Panc1 (cell line): Measurements from ENCODE around the gene BRME1. TPM values are rescaled to one million over a fixed set of nuclear protein-coding genes. Genes with fewer than 3 reads are reported as not detected.
A peak's percentile ranks its signal among the peaks of the same experiment; 100 is the strongest.

Source experiments
- ATAC-seq: fragments of 200-7000 bp; cut with Tn5 transposase; 2 replicates; pipeline ENCODE4 v1.9.1; 2020; ENCODE audit warnings: mild to moderate bottlenecking, moderate library complexity
- BruUV-seq: library from RNA; stranded (reverse); fragments of 400-500 nt; replicated peaks from 2 replicates; lab custom pipeline; 2021; lab: Mats Ljungman, UMichigan
- CTCF ChIA-PET: fragments of 300-600 bp; sonication (Branson Sonifier 250); formaldehyde crosslinking; loops from one replicate; lab custom pipeline; 2022; ENCODE audit warnings: antibody characterized with exemption; lab: Charles Lee
- POLR2A ChIA-PET: fragments of 300-600 bp; sonication (Branson Sonifier 250); formaldehyde crosslinking; loops from one replicate; lab custom pipeline; 2022; ENCODE audit warnings: antibody characterized with exemption; lab: Charles Lee
- DNase-seq: peaks from one replicate; pipeline ENCODE4 v3.0.0-alpha.2; 2010; ENCODE audit warnings: low read depth, low spot score
- H3K27ac ChIP-seq: 2 replicates; pipeline ENCODE4 v1.5.1; 2011; ENCODE audit warnings: mild to moderate bottlenecking, low read length, inconsistent platforms
- H3K27me3 ChIP-seq: fragments of 200-500 bp; sonication (Bioruptor generic); 2 replicates; pipeline ENCODE4 v1.6.0; 2014; ENCODE audit warnings: low read length, inconsistent platforms; ENCODE audit not compliant: control insufficient read depth, insufficient read depth
- H3K36me3 ChIP-seq: fragments of 200-500 bp; sonication (Bioruptor generic); 2 replicates; pipeline ENCODE4 v1.5.1; 2014; ENCODE audit warnings: inconsistent platforms, mild to moderate bottlenecking, low read length, moderate library complexity; ENCODE audit not compliant: control insufficient read depth, insufficient read depth
- H3K4me1 ChIP-seq: 2 replicates; pipeline ENCODE4 v1.5.1; 2011; ENCODE audit warnings: inconsistent platforms, mild to moderate bottlenecking, low read length, moderate library complexity; ENCODE audit not compliant: control insufficient read depth, insufficient read depth
- H3K4me3 ChIP-seq, 2 experiments: 2 replicates each; pipeline ENCODE4 v1.5.1; 2011 to 2012; ENCODE audit warnings: low read depth in 2 of 2, low read length in 2 of 2, mild to moderate bottlenecking in 2 of 2, inconsistent platforms in 1 of 2, moderate library complexity in 1 of 2
- H3K9me3 ChIP-seq: fragments of 200-500 bp; sonication (Bioruptor generic); 2 replicates; pipeline ENCODE4 v1.5.1; 2014; ENCODE audit warnings: low read depth, mild to moderate bottlenecking, inconsistent platforms, low read length, moderate library complexity; ENCODE audit not compliant: control insufficient read depth, insufficient read depth
- CTCF ChIP-seq: fragments of 450-650 bp; IDR thresholded peaks from 2 replicates; pipeline ENCODE4 v1.5.1; 2017; ENCODE audit warnings: mild to moderate bottlenecking
- POLR2AphosphoS5 ChIP-seq: IDR thresholded peaks from 2 replicates; pipeline ENCODE4 v1.6.1; 2012; ENCODE audit warnings: mild to moderate bottlenecking, low read depth, low read length, moderate library complexity
- REST ChIP-seq, 2 experiments: IDR thresholded peaks; 2 replicates each; pipeline ENCODE4 v1.6.1; 2011 to 2012; ENCODE audit warnings: low read depth in 2 of 2, control low read depth in 1 of 2, low read length in 1 of 2, mild to moderate bottlenecking in 1 of 2, moderate library complexity in 1 of 2; ENCODE audit not compliant: insufficient read depth in 1 of 2
- SIN3A ChIP-seq: IDR thresholded peaks from 2 replicates; pipeline ENCODE4 v1.6.1; 2012; ENCODE audit warnings: low read depth, mild to moderate bottlenecking, low read length, moderate library complexity, borderline replicate concordance; ENCODE audit not compliant: insufficient read depth
- TCF7L2 ChIP-seq: IDR thresholded peaks from 2 replicates; pipeline ENCODE4 v1.6.1; 2011; ENCODE audit warnings: mild to moderate bottlenecking, low read depth, low read length, inconsistent platforms
- in situ Hi-C: cut with HindIII; loops from 2 replicates; pipeline ENCODE4 v1.10.0; 2016; ENCODE audit warnings: low sequenced_read_pairs, low pct_unique_long_range_greater_than_20kb
- intact Hi-C: fragments of 100-400 bp; cut with micrococcal nuclease; formaldehyde crosslinking; loops from one replicate; pipeline ENCODE4 v1.10.0; 2022; ENCODE audit not compliant: unreplicated experiment
- total RNA-seq: library from RNA; stranded (reverse); gene quantifications from one replicate; pipeline ENCODE4 v1.2.1, GENCODE V29; 2021; ENCODE audit not compliant: unreplicated experiment

The BRME1 gene
- total RNA-seq, 1 experiment from 2014 or later, result 6.5 TPM

GRCh38 chr19:13864046-13864666 lies 41.8 kb downstream of the BRME1 start:
- no peak for DNase-seq
- in situ Hi-C loops, result no loop called here
- Histone ChIP-seq H3K27ac (no peak overlapping the region), H3K36me3 (no peaks in the 10 kb centered on the region), H3K27me3 (no peaks in the 10 kb centered on the region), H3K4me3 (0 out of 4 replicates have a peak overlapping the region, but pooled peaks of 1 of the 2 experiments have one; percentile 14), H3K9me3 (no peaks in the 10 kb centered on the region), H3K4me1 (peaks cover 12% of the 10 kb centered on the region)
- BruUV-seq, result no TSS peak
- CTCF ChIA-PET, result interaction anchor here (2.4 kb wide), 1 partner anchor 28 kb away, joined by 13 read pairs; no protein-coding TSS in a partner anchor
- POLR2A ChIA-PET, result no interaction called here
- TF ChIP-seq REST (IDR thresholded peaks at IDR 0.05; ENCODE audit: insufficient read depth in 1 of 2, low read depth in 2 of 2, low read length in 1 of 2) (no peak), POLR2AphosphoS5 (no peak), TCF7L2 (no peak), SIN3A (no peak), CTCF (no peak)
- ATAC-seq, result 0 out of 2 replicates have a peak, but pooled peaks have one; percentile 7
- intact Hi-C loops, result loop anchor here (5.0 kb wide), 1 partner anchor 77 kb away; no protein-coding TSS in a partner anchor

GRCh38 chr19:13861714-13862531 lies 44.0 kb downstream of the BRME1 start:
- H3K4me1 ChIP-seq, result peaks cover 12% of the 10 kb centered on the region
- intact Hi-C loops (loop anchor here (2.0 to 5.0 kb wide), 2 partner anchors 29 to 75 kb away; no protein-coding TSS in a partner anchor), in situ Hi-C loops (no loop called here)
- H3K36me3 ChIP-seq, result no peaks in the 10 kb centered on the region
- H3K9me3 ChIP-seq, result no peaks in the 10 kb centered on the region
- peak; percentile 91 for ATAC-seq
- no peak for TF ChIP-seq REST (IDR thresholded peaks at IDR 0.05; ENCODE audit: insufficient read depth in 1 of 2, low read depth in 2 of 2, low read length in 1 of 2)
- peak; percentile 94 for TF ChIP-seq CTCF
- TF ChIP-seq SIN3A, result no peak
- TF ChIP-seq POLR2AphosphoS5, result peak; percentile 48; the same call in 1 of the 2 replicates
- no peak for TF ChIP-seq TCF7L2
- DNase-seq, result no peak
- no peaks in the 10 kb centered on the region for H3K27me3 ChIP-seq
- H3K4me3 ChIP-seq, result peak overlapping the region; percentile 31 to 50
- BruUV-seq, result no TSS peak
- POLR2A ChIA-PET, result interaction anchor here (0.5 to 1.0 kb wide), 8 partner anchors 16 to 139 kb away, joined by 3 to 9 read pairs (median 6); no protein-coding TSS in a partner anchor
- peak overlapping the region; percentile 91 for H3K27ac ChIP-seq
- CTCF ChIA-PET, result interaction anchor here (0.5 to 2.4 kb wide), 9 partner anchors 9 to 972 kb away, joined by 3 to 13 read pairs (median 4); no protein-coding TSS in a partner anchor
